Gastrocnemius medialis (tissue), 4 donors: ENCODE results near the gene TSHZ3.

ENCODE experiments used
- CTCF ChIP-seq, 5 experiments: fragments of 450-650 bp in 3 of 5; fragments of 200-600 bp in 2 of 5; sonication (generic) in 2 of 5; IDR thresholded peaks in 4 of 5; conservative IDR thresholded peaks in 1 of 5; 1 replicate in 4 of 5; 2 replicates in 1 of 5; pipeline ENCODE4 v1.5.1; 2016 to 2019; ENCODE audit warnings: antibody characterized with exemption in 5 of 5, mild to moderate bottlenecking in 3 of 5, moderate library complexity in 3 of 5
- POLR2A ChIP-seq, 2 donors: fragments of 450-650 bp; IDR thresholded peaks; one replicate each; pipeline ENCODE4 v1.6.1; 2017; ENCODE audit warnings: antibody characterized with exemption in 2 of 2, mild to moderate bottlenecking in 2 of 2, moderate library complexity in 2 of 2

DNA sequence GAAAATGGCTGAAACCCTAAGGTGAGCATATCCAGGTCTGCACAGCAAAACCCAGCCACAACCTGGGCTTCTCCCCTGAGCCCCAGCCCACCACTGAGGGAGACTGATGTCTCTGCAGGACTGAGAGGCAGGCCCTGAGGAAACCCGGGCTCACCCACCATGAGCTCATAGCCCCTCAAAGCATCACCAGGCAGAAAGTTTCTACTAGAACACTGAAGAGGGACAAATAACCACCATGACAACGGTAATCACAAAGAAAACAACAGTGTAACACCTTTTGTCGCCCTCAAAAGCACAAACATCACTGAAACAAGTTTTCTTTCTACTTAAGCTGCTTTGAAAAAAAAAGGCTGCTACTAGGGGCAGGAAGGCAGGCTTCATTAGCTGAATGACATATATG is 29.8 kb downstream of the TSHZ3 start:
- TF ChIP-seq POLR2A (IDR thresholded peaks at IDR 0.05) (no peak), CTCF (IDR thresholded peaks at IDR 0.05 in 4 of 5, conservative IDR thresholded peaks at IDR 0.05 in 1 of 5) (no peak)
